Tibial artery (tissue), 4 donors: ENCODE results near the gene CIDEB.
A peak's percentile ranks its signal among the peaks of the same experiment; 100 is the strongest.

Experiments
- DNase-seq, 2 donors: peaks; one replicate each; pipeline ENCODE4 v3.0.0-alpha.2; 2019
- H3K27ac ChIP-seq, 2 donors: fragments of 200-600 bp; sonication (generic) in 1 of 2; 1 replicate in 1 of 2; 2 replicates in 1 of 2; pipeline ENCODE4 v1.5.1; 2018 to 2019; ENCODE audit warnings: mild to moderate bottlenecking in 1 of 2
- H3K27me3 ChIP-seq, 2 donors: fragments of 200-600 bp; sonication (generic) in 1 of 2; one replicate each; pipeline versions ENCODE4 v1.5.1 to v1.6.0; 2016 to 2019
- H3K36me3 ChIP-seq, 3 donors: fragments of 200-600 bp; sonication (generic) in 2 of 3; one replicate each; pipeline ENCODE4 v1.5.1; 2016 to 2019; ENCODE audit warnings: mild to moderate bottlenecking in 2 of 3
- H3K4me1 ChIP-seq, 4 donors: fragments of 200-600 bp; sonication (generic) in 2 of 4; 1 replicate in 3 of 4; 2 replicates in 1 of 4; pipeline ENCODE4 v1.5.1; 2016 to 2019
- H3K4me3 ChIP-seq, 2 donors: fragments of 200-600 bp; sonication (generic) in 1 of 2; 1 replicate in 1 of 2; 2 replicates in 1 of 2; pipeline ENCODE4 v1.5.1; 2018 to 2019; ENCODE audit warnings: mild to moderate bottlenecking in 2 of 2
- H3K9me3 ChIP-seq, 3 donors: fragments of 200-600 bp; sonication (generic) in 1 of 3; one replicate each; pipeline ENCODE4 v1.5.1; 2016 to 2019
- CTCF ChIP-seq, 2 experiments: fragments of 200-600 bp in 1 of 2; fragments of 450-650 bp in 1 of 2; IDR thresholded peaks; one replicate each; pipeline ENCODE4 v1.5.1; 2017 to 2019; ENCODE audit warnings: antibody characterized with exemption in 2 of 2, mild to moderate bottlenecking in 1 of 2, moderate library complexity in 1 of 2
- intact Hi-C: fragments of 100-400 bp; cut with DNase I; formaldehyde crosslinking; loops from one replicate; pipeline ENCODE4 v1.15.0; 2023; ENCODE audit warnings: low total_unique reads

The CIDEB gene

GRCh38 chr14:24342889-24343288 lies 35.1 kb upstream of the CIDEB start:
- peaks cover 0 to 30% of the 10 kb centered on the region in 2 donors for H3K27me3 ChIP-seq
- intact Hi-C loops, result no loop called here
- H3K27ac ChIP-seq, result no peak overlapping the region
- TF ChIP-seq CTCF (IDR thresholded peaks at IDR 0.05), result no peak
- peaks cover 0 to 8% (median 0%) of the 10 kb centered on the region in 4 donors for H3K4me1 ChIP-seq
- no peaks in the 10 kb centered on the region for H3K9me3 ChIP-seq
- no peak overlapping the region for H3K4me3 ChIP-seq
- H3K36me3 ChIP-seq, result no peaks in the 10 kb centered on the region
- no peak for DNase-seq

- no peaks in the 10 kb centered on the region for H3K36me3 ChIP-seq
- peaks cover 0 to 8% (median 0%) of the 10 kb centered on the region in 4 donors for H3K4me1 ChIP-seq
- no peak for TF ChIP-seq CTCF (IDR thresholded peaks at IDR 0.05)
- H3K4me3 ChIP-seq, result no peak overlapping the region
- no peak overlapping the region for H3K27ac ChIP-seq
- DNase-seq, result no peak
- intact Hi-C loops, result no loop called here
- H3K27me3 ChIP-seq, result peaks cover 0 to 53% of the 10 kb centered on the region in 2 donors
- H3K9me3 ChIP-seq, result no peaks in the 10 kb centered on the region
These were observed 32.8 kb upstream of the CIDEB start for GRCh38 chr14:24340606-24341005.

- Histone ChIP-seq H3K9me3 (no peaks in the 10 kb centered on the region), H3K27me3 (peaks cover 2 to 60% of the 10 kb centered on the region in 2 donors), H3K4me1 (peaks cover 0 to 14% (median 5%) of the 10 kb centered on the region in 4 donors), H3K36me3 (no peaks in the 10 kb centered on the region), H3K27ac (no peak within 1 kb of the TSS), H3K4me3 (peak within 1 kb of the TSS; percentile 41 to 52)
- intact Hi-C loops, result no loop called here
- no peak for TF ChIP-seq CTCF (IDR thresholded peaks at IDR 0.05)
- DNase-seq, result peak in 1 of 2 donors; percentile 51
These were observed 31.7 kb upstream of the CIDEB start, which contains the start of gene RIPK3 for GRCh38 chr14:24339284-24340151. RIPK3 (minus strand) TSS chr14:24339991; CDS start chr14:24339826, 165 bp downstream.

DNA sequence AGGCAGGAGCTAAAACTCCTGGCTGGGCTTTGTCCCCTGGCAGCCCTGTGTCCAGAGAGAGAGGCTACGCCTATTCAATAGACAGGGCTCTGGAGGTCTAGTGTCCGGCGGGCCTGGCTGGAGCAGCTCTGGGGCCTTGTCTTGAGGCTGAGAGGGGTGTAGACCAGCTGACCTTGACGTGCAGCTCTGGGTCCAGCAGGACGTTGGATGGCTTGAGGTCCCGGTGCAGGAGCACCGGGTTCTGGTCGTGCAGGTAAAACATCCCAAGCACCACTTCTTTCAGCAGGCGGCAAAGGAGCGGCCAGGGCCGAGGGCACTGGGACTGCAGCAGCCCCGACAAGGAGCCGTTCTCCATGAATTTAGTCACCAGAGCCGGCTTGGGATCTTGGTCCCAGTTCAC lies 31.1 kb upstream of the CIDEB start:
- H3K27me3 ChIP-seq, result peaks cover 6 to 66% of the 10 kb centered on the region in 2 donors
- H3K4me1 ChIP-seq, result peaks cover 0 to 21% (median 11%) of the 10 kb centered on the region in 4 donors
- H3K9me3 ChIP-seq, result no peaks in the 10 kb centered on the region
- no peak for TF ChIP-seq CTCF (IDR thresholded peaks at IDR 0.05)
- no peaks in the 10 kb centered on the region for H3K36me3 ChIP-seq
- no peak overlapping the region for H3K27ac ChIP-seq
- no peak for DNase-seq
- intact Hi-C loops, result no loop called here
- H3K4me3 ChIP-seq, result peak overlapping the region; percentile 41 to 52

DNA sequence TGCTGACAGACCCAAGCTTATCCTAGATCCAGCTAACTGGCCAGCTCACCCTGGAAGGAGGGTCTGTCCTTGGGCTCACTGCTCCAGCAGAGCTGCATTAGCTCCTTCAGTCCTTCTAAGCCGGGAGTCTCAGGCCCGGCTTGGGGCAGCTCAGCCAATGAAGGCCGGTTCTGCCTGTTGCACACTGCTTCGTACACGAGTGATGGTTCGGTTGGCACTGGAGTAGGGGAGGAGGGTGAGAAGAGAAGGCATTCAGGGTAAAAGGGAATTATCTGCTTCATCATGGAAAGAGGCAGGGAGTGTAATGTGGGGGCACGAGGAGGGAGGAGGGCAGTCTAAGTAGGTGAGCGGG lies 30.0 kb upstream of the CIDEB start:
- no peaks in the 10 kb centered on the region for H3K9me3 ChIP-seq
- H3K4me1 ChIP-seq, result peaks cover 0 to 30% (median 18%) of the 10 kb centered on the region in 4 donors
- no peak for TF ChIP-seq CTCF (IDR thresholded peaks at IDR 0.05)
- H3K27me3 ChIP-seq, result peaks cover 6 to 74% of the 10 kb centered on the region in 2 donors
- intact Hi-C loops, result no loop called here
- H3K4me3 ChIP-seq, result no peak overlapping the region
- no peak overlapping the region for H3K27ac ChIP-seq
- no peak for DNase-seq
- H3K36me3 ChIP-seq, result no peaks in the 10 kb centered on the region
